HG03175 (cell line): ENCODE data around the gene GATAD2A.

Source experiments
- ATAC-seq: cut with Tn5 transposase; IDR thresholded peaks from one replicate; pipeline ENCODE4 v1.9.1; 2021; ENCODE audit warnings: mild to moderate bottlenecking, moderate library complexity; ENCODE audit not compliant: unreplicated experiment

The GATAD2A gene

DNA sequence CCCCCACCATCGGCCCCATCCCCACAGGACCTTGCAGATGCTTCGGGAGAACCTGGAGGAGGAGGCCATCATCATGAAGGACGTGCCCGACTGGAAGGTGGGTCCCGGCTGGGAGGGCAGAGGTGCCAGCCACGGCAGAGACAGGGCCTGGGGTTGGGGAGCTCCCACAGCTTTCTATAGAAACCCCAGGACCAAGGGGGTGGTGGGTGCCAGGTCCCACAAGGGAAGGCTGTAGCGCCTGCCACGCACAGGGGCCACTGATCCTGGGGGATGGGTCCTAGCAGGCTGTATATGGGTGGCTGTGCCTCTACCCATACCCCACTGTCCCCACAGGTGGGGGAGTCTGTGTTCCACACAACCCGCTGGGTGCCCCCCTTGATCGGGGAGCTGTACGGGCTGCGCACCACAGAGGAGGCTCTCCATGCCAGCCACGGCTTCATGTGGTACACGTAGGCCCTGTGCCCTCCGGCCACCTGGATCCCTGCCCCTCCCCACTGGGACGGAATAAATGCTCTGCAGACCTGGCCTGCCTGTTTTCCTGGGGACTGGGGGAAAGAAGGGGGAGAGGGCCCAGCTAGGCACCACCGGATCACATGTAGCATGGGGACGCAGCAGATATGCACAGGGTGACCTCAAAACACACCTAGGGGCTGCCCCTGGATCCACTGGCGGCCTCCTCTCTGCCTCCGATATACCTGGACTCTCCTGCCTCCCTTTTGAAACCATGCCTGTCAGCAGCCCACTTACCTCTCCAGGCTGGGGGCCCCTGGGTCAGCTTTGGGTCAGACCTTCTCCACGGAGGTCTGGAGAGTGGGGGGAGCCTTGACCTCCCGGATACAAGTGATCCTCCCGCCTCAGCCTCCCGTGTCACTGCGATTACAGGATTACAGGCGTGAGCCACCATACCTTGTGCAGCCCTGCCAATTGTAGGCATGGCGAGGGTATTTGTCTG is 122.5 kb downstream of the GATAD2A start:
- no peak for ATAC-seq

GRCh38 chr19:19528721-19529490 is 123.4 kb downstream of the GATAD2A start, which contains the start of gene YJEFN3:
Gene YJEFN3 (plus strand): TSS chr19:19528911. CDS start chr19:19528933, 22 bp downstream.
- ATAC-seq = no peak

- no peak for ATAC-seq
Observed at GRCh38 chr19:19529783-19530422, 124.4 kb downstream of the GATAD2A start.

DNA sequence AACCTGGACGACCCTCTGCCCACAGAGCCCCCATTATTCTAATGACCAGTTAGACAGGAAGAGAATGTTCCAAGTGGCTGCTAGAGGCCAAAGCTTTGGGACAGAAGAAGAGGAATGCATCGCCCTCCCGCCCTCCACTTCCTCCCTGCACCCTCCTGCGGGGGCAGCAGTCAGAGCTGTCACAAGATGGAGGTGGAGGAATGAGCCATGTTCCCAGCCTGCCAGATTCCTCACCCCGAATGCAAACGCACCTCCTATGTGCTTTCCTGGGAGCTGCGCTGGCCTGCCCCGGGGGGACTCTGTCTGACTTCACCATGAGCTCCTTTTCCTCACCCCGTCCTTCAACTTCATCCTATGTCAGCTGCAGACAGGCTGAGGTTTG is 124.9 kb downstream of the GATAD2A start:
- no peak for ATAC-seq

DNA sequence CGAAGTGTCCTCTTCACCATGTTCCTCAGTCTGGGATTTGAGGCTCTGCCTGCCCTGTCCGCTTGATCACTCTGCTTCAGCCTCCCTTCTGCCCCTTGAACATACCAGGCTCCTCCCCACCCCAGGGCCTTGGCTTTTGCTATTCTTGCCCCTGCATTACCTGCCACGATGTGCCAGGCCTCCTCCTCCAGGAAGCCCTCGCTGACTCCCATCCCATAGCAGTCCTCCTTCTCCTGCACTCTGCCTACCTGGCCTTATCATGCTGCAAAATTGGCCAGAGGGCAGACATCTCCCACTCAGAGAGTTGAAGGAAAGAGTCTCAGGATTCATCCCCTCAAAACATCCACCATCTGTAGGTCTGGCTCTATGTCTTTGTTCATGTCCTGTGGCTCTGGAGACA is 125.4 kb downstream of the GATAD2A start:
- no peak for ATAC-seq

DNA sequence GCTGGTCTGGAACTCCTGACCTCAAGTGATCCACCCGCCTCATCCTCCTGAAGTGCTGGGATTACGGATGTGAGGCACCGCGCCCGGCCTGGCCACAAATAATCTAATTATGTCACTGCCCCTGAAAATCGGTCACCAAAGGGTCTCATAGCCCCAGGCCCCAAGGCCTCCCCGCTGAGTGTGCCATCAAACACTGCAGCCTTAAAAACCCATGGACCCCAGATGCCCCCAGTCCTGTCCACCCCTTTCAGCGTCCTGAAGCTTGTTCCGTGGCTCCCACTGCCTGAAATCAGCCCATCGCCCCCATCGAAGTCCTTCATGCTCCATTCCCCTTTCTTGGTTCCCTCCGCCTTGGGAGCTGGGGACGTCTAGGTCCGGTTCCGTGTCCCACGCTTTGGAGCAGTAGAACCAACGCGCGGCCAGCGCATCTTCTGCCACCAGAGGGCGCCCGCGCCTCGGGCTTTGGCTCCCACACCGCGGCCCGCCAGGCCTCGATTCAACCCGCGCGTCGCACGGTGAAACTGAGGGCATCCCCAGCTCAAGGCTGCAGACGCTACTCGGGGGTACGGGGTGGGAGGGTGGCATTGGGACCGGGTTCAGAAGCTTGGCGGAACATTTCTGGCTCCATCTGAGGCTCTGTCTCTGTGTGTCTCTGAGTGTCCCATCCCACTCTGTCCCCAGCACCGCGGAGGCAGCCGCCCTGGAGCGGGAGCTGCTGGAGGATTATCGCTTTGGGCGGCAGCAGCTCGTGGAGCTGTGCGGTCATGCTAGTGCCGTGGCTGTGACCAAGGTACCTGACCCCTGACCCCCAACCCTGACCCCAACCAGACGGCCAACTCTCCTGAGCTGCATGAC is 126.7 kb downstream of the GATAD2A start:
- no peak for ATAC-seq

- no peak for ATAC-seq
Observed at GRCh38 chr19:19532806-19533701, 127.6 kb downstream of the GATAD2A start.

- no peak for ATAC-seq
Observed at GRCh38 chr19:19533841-19534240, 128.4 kb downstream of the GATAD2A start.

DNA sequence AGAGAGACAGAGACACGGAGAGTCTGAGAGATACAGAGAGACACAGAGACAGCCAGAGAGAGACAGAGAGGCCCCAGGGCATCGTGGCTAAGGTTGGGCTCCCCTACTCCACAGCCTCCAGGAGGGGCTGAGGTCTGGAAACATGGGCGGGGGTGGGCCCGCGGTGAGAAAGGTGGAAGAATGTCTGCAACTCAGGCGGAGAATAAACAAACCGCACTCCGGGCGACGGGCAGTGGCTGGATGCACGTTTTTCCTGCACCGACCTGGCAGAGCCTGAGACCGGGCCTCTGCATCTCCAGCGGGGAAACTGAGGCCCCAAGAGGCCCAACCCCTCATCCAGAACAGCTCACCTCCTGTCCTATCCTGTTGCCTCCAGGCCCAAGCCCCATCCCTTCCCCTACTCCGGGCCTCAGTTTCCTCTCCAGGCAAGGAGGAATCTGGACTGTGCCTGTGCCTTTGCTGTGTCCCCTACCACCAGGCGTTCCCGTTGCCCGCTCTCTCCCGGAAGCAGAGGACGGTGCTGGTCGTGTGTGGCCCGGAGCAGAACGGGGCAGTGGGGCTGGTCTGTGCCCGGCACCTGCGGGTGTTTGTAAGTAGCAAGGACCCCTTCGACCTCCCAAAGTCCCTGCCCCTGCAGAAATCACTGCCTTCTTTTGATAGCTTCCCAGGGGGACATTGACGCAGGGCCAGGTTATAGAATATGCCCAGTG is 129.2 kb downstream of the GATAD2A start:
- no peak for ATAC-seq

DNA sequence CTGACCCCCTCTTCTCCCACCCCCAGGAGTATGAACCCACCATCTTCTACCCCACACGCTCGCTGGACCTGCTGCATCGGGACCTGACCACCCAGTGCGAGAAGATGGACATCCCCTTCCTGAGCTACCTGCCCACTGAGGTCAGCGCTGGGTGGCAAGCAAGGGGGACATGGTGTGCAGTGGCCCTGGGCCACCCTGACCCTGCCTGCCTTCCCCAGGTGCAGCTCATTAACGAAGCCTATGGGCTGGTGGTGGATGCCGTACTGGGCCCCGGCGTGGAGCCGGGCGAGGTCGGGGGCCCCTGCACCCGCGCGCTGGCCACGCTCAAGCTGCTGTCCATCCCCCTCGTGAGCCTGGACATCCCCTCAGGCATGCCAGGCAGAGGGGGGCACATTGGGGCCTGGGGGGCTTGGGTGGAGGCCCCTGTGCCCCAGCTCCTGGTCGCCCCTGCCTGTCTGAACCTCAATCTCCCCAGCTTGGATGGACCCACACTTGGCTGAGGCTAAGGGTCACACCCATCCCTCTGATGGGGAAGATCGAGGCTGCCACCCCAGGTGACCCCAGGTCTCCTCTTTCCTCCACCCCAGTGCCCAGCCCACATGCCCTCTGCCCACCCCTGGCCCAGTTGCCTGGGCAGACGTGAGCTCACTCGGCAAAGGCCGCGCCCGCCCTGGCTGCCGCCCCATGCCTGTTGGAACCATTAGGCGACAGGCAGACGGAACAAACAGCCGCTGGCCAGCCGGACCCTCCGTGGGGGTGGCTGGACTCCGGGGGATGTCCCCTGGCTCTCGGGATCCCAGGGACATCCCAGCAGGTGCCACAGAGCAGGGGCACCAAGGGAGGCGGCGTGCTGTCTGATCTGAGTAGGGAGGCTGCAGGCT is 130.1 kb downstream of the GATAD2A start:
- no peak for ATAC-seq

DNA sequence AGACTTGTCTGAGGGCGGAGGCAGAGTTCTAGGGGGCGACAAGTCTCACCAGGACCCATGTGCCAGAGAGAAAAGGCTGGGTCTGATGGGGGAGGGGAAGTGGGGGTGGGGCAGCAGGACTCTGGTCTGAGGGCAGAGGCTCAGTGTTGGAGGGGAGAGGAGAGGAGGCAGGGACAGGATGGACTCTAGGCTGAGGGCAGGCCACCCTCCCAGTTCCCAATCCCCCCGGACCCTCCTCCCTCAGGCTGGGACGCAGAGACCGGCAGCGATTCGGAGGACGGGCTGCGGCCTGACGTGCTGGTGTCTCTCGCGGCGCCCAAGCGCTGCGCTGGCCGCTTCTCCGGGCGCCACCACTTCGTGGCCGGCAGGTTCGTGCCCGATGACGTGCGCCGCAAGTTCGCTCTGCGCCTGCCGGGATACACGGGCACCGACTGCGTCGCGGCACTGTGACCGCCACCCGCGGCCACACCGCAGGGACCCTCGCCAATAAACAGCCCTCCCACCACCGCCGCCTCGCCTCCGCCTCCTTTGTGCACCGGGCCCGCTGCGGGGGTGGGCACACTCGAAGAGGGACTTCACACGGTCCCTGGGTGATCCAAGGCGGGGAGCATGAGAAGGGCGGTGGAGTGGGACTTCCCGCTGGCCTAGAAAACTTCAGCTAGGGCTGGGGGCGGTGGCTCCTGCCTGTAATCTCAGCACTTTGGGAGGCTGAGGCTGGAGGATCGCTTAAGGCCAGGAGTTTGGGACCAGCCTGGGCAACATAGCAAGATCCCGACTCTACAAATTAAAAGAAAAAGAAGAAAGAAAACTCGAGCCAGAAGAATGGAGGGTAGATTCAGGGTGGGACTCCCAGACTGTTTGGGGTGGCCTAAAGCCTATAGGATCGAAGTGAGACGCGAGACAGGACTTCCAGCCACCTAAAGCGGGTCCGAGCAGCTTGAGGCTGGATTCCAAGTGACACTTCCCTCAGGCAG is 131.9 kb downstream of the GATAD2A start:
- ATAC-seq = no peak

DNA sequence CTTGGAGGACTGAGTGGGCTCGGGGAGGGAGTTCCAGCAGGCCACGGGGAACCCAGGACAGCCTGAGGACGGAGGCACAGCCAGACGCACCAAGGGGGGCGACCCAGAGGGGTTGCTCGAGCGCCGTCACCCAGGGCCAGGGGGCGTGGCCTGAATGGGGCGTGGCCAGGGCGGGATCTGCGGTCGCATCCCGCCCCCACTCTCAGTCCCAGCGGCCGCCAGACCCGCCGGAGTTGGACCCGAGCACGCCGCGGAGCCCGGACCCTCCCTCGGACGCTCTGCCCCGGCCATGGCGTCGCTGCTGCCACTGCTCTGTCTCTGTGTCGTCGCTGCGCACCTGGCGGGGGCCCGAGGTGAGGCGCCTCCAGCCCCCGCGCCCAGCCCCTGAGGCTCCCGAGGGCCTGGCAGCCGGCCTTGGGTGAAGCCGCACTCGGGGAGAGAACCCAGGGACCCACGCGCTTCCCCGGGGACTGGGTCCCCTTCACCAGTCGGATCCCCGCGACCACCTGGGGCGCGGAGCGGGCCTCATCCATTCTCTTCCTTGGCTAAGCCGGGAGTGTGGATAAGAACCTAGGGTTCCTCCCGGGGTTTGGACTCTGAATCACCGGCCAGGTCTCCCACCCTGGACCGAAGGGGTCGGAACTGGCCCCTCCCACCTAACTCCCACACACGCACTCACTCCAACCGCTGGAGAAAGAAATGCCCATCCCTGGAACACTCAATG is 132.7 kb downstream of the GATAD2A start, which contains the start of gene CILP2:
CILP2 (plus strand) TSS at position 205 of the 724 bp plus-strand sequence; CDS start at position 290, 85 bp downstream.
- no peak for ATAC-seq

DNA sequence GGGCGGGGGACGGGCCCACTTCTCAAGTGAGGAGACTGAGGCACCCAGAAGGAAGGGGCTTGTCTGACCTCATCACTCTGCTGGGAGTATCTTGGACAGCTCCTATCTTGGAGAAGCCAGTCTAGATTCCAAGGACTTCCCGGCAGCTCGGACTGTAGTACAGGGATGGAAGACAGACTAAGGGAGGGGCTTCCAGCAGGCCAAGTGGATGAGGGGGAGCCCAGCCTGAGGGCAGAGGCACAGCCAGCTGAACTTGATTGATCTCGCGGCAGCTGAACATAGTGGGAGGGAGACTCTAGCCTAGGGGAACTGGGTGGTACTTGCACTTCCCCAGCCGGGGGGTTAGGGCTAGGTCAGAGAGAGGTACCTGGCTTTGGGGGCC is 133.3 kb downstream of the GATAD2A start:
- no peak for ATAC-seq

DNA sequence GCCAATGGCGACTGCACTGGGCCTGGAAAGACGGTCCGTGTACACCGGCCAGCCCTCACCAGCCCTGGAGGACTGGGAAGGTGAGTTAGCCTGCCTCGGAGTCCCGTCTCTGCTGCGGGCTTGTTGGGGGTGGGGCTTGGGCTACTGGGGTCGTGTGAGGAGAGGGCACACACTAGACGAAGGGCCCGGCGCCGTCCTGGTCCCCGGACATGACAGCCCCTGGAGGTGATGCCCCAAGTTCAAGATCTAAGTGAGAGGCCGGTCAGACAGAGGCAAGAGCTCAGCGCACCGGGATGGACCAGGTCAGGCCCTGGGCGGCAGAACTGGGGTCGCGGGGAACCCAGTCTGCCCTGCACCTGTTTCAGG is 134.2 kb downstream of the GATAD2A start:
- ATAC-seq = no peak

DNA sequence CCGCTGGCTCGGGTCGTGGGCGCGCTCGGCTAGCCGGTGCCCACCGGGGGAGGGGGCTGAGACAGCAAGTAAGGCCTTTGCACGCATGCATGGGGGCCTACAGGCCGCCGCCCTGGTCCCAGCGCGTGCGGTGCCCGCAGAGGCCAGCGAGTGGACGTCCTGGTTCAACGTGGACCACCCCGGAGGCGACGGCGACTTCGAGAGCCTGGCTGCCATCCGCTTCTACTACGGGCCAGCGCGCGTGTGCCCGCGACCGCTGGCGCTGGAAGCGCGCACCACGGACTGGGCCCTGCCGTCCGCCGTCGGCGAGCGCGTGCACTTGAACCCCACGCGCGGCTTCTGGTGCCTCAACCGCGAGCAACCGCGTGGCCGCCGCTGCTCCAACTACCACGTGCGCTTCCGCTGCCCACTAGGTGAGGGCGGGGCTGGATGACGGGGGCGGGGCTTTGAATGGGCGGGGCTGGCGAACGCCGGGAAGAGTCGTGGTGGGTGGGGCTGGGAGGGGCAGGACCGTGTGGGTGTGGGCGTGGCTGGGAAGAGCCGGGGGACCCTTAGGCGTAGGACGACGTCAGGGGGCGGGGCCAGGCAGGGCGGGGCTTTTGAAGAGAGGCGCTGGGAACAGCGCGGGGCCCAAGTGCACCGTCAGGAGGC is 134.7 kb downstream of the GATAD2A start:
- no peak for ATAC-seq
